HG02588 (cell line): Measurements from ENCODE around the gene ZNF804A.
"Not testable (repeated sequence)": the region's sequence is repeated elsewhere in the genome, so short reads cannot be mapped to it uniquely, and the experiment has no call there.

ENCODE experiments used
- ATAC-seq: cut with Tn5 transposase; IDR thresholded peaks from one replicate; pipeline ENCODE4 v1.9.1; 2021; ENCODE audit warnings: mild to moderate bottlenecking, moderate library complexity; ENCODE audit not compliant: unreplicated experiment

Gene ZNF804A

GRCh38 chr2:184814421-184814820 is 216.1 kb downstream of the ZNF804A start:
- ATAC-seq, result no peak

GRCh38 chr2:184815824-184816223 is 217.5 kb downstream of the ZNF804A start:
- ATAC-seq, result no peak

GRCh38 chr2:184824597-184824996 is 226.3 kb downstream of the ZNF804A start:
- ATAC-seq, result no peak

- ATAC-seq, result no peak
Measured at GRCh38 chr2:184830531-184830930, 232.2 kb downstream of the ZNF804A start.

GRCh38 chr2:184834699-184835397 is 236.5 kb downstream of the ZNF804A start:
- ATAC-seq, result no peak

GRCh38 chr2:184835398-184835715 is 237.0 kb downstream of the ZNF804A start:
- no peak for ATAC-seq

- ATAC-seq, result no peak
Measured at GRCh38 chr2:184847331-184847730, 249.0 kb downstream of the ZNF804A start.

GRCh38 chr2:184849516-184849915 is 251.2 kb downstream of the ZNF804A start:
- no peak for ATAC-seq

- no peak for ATAC-seq
Measured at GRCh38 chr2:184851576-184851975, 253.2 kb downstream of the ZNF804A start.

GRCh38 chr2:184859187-184859586 is 260.9 kb downstream of the ZNF804A start:
- ATAC-seq, result no peak

- no peak for ATAC-seq
Measured at GRCh38 chr2:184860744-184861143, 262.4 kb downstream of the ZNF804A start.

- no peak for ATAC-seq
Measured at GRCh38 chr2:184875212-184875611, 276.9 kb downstream of the ZNF804A start.

GRCh38 chr2:184875911-184876310 is 277.6 kb downstream of the ZNF804A start:
- ATAC-seq, result no peak

- no peak for ATAC-seq
Measured at GRCh38 chr2:184877909-184878308, 279.6 kb downstream of the ZNF804A start.

GRCh38 chr2:184879671-184880070 is 281.3 kb downstream of the ZNF804A start:
- no peak for ATAC-seq

- ATAC-seq, result not testable (repeated sequence)
Measured at GRCh38 chr2:184886585-184886984, 288.3 kb downstream of the ZNF804A start.

GRCh38 chr2:184890311-184890710 is 292.0 kb downstream of the ZNF804A start:
- ATAC-seq, result no peak

- ATAC-seq, result no peak
Measured at GRCh38 chr2:184904991-184905390, 306.7 kb downstream of the ZNF804A start.

GRCh38 chr2:184906160-184906559 is 307.8 kb downstream of the ZNF804A start:
- no peak for ATAC-seq

GRCh38 chr2:184906709-184907108 is 308.4 kb downstream of the ZNF804A start:
- ATAC-seq, result no peak

GRCh38 chr2:184908966-184909365 is 310.6 kb downstream of the ZNF804A start:
- no peak for ATAC-seq

- ATAC-seq, result no peak
Measured at GRCh38 chr2:184920451-184920965, 322.2 kb downstream of the ZNF804A start.

- ATAC-seq, result no peak
Measured at GRCh38 chr2:184921676-184922075, 323.3 kb downstream of the ZNF804A start.
